GM19328 (cell line): ENCODE data around the gene CNIH2.

Source experiments
- ATAC-seq: cut with Tn5 transposase; IDR thresholded peaks from one replicate; pipeline ENCODE4 v1.9.1; 2021; ENCODE audit warnings: mild to moderate bottlenecking, moderate library complexity; ENCODE audit not compliant: unreplicated experiment

Gene CNIH2

GRCh38 chr11:66327171-66328030, 49.4 kb downstream of the CNIH2 start:
- no peak for ATAC-seq

- no peak for ATAC-seq
Observed at GRCh38 chr11:66328031-66328301, 50.0 kb downstream of the CNIH2 start.

- ATAC-seq = no peak
Observed at GRCh38 chr11:66328302-66329144, 50.5 kb downstream of the CNIH2 start.

GRCh38 chr11:66329165-66329673, 51.2 kb downstream of the CNIH2 start:
- ATAC-seq = no peak

GRCh38 chr11:66330931-66331330, 53.0 kb downstream of the CNIH2 start:
- no peak for ATAC-seq

GRCh38 chr11:66331542-66332370, 53.8 kb downstream of the CNIH2 start:
- no peak for ATAC-seq

- no peak for ATAC-seq
Observed at GRCh38 chr11:66332371-66333219, 54.6 kb downstream of the CNIH2 start.

GRCh38 chr11:66333220-66333877, 55.4 kb downstream of the CNIH2 start:
- ATAC-seq = no peak
